Aortic smooth muscle cell (primary cell): ENCODE measurements around the gene SMARCD3. TPM values are rescaled to one million over a fixed set of nuclear protein-coding genes. Genes with fewer than 3 reads are reported as not detected.

Experiments
- total RNA-seq: library from RNA; depleted of rRNA; stranded (reverse); fragments of >200 nt; gene quantifications from 2 replicates; pipeline ENCODE4 v1.2.3, GENCODE V29; 2014

The SMARCD3 gene
- 40.7 and 41.8 TPM in 2 replicates for total RNA-seq

GRCh38 chr7:151248346-151249033 lies at the start of gene SMARCD3:
TSS of gene SMARCD3 (minus strand) at chr7:151248694. CDS start at chr7:151248562, 132 bp downstream.

DNA sequence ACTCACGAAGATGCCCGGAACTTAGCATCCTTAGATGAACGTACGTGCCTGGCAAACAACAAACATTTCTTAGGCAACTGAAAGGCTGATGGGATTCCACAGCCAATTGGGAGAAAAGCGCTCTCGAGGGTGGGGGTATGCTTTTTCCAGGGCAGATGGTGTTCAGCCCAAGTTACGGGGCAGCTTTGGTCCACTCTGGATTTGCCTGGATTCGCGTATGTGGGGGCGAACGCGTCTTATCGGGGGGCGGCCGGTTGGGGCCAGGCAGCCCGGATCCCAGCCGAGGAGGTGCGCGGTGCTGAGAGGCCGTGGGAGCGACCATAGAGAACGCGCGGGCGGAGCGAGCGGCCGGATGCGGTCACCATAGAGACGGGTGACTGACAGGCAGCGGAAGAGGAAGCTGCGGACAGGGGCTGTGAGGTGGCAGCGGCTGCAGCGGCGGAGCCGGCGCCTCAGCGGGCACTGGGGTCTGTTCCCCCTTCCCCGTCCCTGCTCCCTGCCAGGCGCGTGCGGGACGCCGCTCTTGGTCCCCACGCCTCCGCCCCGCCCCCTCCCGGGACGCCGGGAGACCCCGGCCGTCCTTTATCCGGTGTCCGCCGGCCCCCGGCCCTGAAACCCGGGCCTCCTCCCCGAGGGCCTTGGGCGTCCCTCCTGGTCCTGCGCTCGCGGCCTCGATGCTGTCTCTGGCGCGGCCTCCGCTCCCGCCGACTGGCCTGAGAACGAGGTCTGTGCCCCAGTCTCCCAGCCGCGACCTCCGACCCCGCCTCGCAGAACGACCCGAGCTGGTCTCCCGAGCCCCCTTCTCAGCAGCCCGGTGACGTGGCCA lies 16.2 kb downstream of the SMARCD3 start, which contains the start of gene CHPF2:
Gene CHPF2 (plus strand): TSS at position 393 of the 826 bp plus-strand sequence. CDS start 1,529 bp downstream, outside the sequence.

DNA sequence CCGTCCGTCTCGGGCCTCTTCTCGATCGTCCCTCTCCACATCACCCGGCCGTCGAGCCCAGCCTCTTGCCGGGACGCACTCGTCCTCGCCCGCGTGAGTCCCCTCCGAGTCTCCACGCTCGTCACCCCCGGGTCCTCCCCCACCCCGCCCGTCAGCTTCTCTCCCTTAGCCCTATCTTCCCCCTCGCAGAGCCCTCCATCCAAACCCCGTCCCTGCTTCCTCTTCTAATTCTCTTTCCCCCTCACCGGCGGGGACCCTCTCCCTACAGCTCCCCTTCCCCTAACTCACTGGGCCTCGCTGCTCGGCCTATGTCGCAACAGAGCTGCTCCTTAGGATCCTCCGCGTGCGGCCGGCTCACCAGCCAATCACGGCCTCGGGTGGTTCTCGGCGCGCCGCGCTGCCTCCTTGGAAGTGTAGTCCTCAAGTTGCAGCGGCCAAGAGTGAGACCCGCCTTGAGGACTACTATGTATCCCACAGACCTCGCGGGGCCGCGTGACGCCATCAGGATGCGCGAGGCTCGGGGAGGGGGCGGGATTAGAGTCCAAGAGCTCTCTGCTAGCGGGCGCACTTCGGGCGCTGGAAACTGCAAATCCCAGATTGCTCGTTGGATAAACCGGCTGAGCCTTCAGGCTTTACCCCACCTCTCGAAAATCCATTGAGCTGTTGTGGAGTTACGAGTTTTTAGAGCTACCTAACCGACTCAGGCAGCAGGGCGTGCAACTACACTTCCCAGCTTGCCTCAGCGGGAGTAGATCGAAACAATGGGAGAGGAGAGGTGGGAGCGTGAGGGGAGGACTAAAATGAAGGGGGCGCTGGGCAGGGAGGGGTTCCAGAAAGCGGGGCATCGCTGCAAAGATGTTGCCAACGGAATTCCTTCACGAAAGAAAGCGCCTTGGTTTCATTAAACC lies 21.4 kb downstream of the SMARCD3 start, which contains the start of gene ABCF2:
Gene ABCF2 (minus strand): TSS at position 331 of the 908 bp plus-strand sequence. CDS start 747 bp downstream, outside the sequence.

DNA sequence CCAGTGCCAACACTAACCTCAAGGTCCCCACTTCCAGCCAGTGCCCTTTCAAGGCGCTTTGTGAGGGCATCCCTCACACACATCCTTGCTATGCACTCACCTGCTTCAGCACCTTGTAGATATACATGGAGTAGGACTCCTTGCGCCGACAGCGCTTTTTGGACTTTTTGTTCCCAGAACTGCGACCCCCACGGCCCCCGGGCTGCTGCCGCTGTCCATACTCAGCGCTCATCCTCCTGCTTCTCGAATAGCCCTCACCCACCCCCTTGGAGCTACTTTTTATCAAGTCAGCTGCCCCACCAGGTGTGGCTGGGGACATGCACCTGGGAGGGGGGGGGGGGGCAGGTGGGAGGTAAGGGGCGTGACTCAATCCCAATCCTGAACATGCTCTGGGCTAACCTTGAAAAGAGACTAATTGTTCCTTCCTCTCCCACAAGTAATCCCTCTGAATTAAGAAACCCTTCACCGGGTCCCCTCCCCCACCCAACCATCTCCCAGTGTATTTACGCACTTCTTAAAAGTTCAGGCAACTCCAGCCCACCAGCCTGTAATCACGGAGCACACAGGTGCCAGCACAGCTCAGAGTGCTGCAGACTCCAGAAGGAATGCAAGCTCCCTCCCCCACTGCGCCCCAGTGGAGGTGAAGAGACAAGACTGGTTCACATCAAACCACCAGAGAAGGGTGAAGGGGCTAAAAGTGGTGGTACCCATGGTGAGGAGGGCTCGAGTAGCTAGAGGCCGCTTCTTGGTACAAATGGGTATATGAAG lies 38.2 kb downstream of the SMARCD3 start, which contains the start of gene H2BK1:
Gene H2BK1 (minus strand): TSS at position 402 of the 768 bp plus-strand sequence. CDS start 170 bp downstream, at position 232.

Other genes starting within 250 kb of the SMARCD3 start
- 0.06 TPM in 1 of 2 replicates, not detected in the other for gene ATG9B, start 224.2 kb downstream of the SMARCD3 start, total RNA-seq
- 19.0 and 25.9 TPM in 2 replicates for gene ABCB8, start 220.2 kb downstream of the SMARCD3 start, total RNA-seq
- gene ASIC3, start 200.2 kb downstream of the SMARCD3 start, total RNA-seq: 0.06 TPM in 1 of 2 replicates, not detected in the other
- gene CDK5, start 190.8 kb downstream of the SMARCD3 start, total RNA-seq: 28.7 and 30.8 TPM in 2 replicates
- gene SLC4A2, start 189.1 kb downstream of the SMARCD3 start, total RNA-seq: 80.1 and 104 TPM in 2 replicates
- 72.1 and 82.5 TPM in 2 replicates for gene FASTK, start 167.9 kb downstream of the SMARCD3 start, total RNA-seq
- 15.5 and 16.5 TPM in 2 replicates for gene TMUB1, start 165.2 kb downstream of the SMARCD3 start, total RNA-seq
- 22.0 and 31.8 TPM in 2 replicates for gene AGAP3, start 162.2 kb downstream of the SMARCD3 start, total RNA-seq
- not detected in 2 replicates for gene GBX1, start 81.0 kb downstream of the SMARCD3 start, total RNA-seq
- not detected in 2 replicates for gene ASB10, start 61.4 kb downstream of the SMARCD3 start, total RNA-seq
- gene H2BK1, start 38.2 kb downstream of the SMARCD3 start, total RNA-seq: not detected in 2 replicates
- 41.2 and 62.4 TPM in 2 replicates for gene ABCF2, start 21.5 kb downstream of the SMARCD3 start, total RNA-seq
- gene CHPF2, start 16.2 kb downstream of the SMARCD3 start, total RNA-seq: 73.6 and 82.2 TPM in 2 replicates
- gene NUB1, start 93.1 kb upstream of the SMARCD3 start, total RNA-seq: 52.6 and 54.7 TPM in 2 replicates
- gene WDR86, start 161.3 kb upstream of the SMARCD3 start, total RNA-seq: 0.06 and 0.26 TPM in 2 replicates
- gene CRYGN, start 191.4 kb upstream of the SMARCD3 start, total RNA-seq: 0.12 and 0.13 TPM in 2 replicates